IPS-11a (cell line): ENCODE data around the gene ARHGAP23.
"Not testable (repeated sequence)": the region's sequence is repeated elsewhere in the genome, so short reads cannot be mapped to it uniquely, and the experiment has no call there.

Experiments used
- H3K4me3 ChIP-seq: one replicate; pipeline ENCODE4 v1.5.1; 2013; ENCODE audit warnings: low read depth, low read length, control low read depth

The ARHGAP23 gene

DNA sequence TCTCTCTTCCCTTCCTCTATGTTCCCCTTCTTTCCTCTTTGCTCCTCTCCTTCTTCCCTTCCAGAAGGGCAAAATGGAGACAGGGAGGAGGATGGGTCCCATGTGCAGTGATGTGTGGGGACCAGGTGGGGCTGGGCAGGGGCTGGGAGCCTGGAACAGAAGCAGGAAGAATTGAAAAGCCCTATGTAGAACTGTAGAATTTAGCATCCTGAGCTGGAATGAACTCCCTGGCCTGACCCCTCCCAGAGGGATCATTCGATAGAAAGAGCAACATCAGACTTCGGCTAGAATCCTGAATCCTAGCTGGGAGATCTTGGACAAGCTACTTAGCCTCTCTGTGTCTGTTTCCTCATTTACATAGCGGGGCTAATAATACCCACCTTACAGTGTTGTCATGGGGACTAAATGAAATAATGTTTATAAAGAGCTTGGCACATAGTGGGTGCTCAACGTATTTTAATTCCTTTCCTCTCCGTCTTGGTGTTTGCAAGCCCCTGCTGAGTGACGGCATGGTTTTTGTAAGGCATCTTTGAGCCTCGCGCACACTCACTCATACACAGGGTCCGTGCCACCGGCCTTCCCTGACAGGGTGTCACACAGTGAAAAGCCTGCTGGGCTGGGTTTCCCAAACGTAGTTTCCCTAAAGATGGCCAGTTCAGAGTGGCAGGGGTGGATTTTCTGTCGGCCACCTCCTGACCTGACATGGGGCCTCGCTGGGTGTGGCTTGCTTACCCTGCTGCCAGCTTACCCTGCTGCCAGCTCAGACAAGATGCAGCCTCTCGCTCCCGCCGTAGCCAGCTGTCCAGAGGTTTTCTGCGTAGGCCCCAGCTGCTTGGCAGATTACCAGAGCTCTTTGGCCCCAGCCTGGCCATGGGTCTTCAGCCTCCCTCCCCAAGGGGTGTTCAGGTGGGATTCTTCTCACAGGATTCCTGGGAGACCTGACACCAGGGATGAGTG lies 6.1 kb upstream of the ARHGAP23 start:
- no peak overlapping the region for H3K4me3 ChIP-seq

- H3K4me3 ChIP-seq, result no peak overlapping the region
Measured at GRCh38 chr17:38424297-38424972, 3.8 kb upstream of the ARHGAP23 start.

GRCh38 chr17:38425031-38425430 lies 3.2 kb upstream of the ARHGAP23 start:
- no peak overlapping the region for H3K4me3 ChIP-seq

- no peak overlapping the region for H3K4me3 ChIP-seq
Measured at GRCh38 chr17:38425744-38426143, 2.5 kb upstream of the ARHGAP23 start.

GRCh38 chr17:38426441-38426840 lies 1.8 kb upstream of the ARHGAP23 start:
- H3K4me3 ChIP-seq, result no peak overlapping the region

- H3K4me3 ChIP-seq, result peak overlapping the region; percentile 31
Measured at GRCh38 chr17:38427160-38427949, 909 bp upstream of the ARHGAP23 start.

DNA sequence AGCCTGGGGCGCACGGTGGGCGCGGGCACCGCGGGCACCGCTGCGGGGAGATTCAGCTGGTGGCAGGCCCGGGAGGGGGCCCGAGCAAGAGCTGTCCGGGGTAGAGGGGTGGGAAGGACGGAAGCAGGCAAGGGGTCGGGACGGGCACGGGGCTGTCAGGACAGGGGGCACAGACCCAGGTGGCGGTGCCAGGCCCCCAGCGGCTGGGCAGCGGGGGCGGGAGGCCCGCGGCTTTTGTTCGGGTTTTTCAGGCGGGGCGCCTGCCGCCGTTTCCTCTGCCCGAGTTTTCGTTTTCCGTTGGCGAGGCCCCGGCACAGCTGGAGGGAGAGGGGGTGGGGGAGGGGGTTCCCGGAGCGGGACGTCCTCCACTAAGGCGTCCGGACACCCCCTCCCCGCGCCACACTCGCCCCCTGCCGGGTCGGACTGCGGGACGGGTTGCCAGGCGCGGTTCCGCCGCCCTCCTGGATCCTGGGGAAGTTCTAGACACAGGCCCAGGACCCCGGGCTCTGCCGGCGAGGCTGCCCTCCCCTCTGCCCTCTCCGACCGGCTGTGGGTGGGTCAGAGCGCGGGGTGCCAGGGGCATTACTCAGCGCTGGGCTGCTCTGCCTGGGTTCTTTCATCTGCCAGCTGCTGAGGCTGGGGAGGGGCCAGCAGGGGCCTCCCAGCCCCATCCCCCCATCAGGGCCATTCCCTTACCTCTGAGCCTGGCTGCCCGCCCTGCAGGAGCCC lies 543 bp downstream of the ARHGAP23 start:
- peak overlapping the region; percentile 63 for H3K4me3 ChIP-seq

GRCh38 chr17:38429476-38430100 lies 1.3 kb downstream of the ARHGAP23 start:
- H3K4me3 ChIP-seq, result peak overlapping the region; percentile 63

- H3K4me3 ChIP-seq, result no peak overlapping the region
Measured at GRCh38 chr17:38430316-38430715, 2.1 kb downstream of the ARHGAP23 start.

DNA sequence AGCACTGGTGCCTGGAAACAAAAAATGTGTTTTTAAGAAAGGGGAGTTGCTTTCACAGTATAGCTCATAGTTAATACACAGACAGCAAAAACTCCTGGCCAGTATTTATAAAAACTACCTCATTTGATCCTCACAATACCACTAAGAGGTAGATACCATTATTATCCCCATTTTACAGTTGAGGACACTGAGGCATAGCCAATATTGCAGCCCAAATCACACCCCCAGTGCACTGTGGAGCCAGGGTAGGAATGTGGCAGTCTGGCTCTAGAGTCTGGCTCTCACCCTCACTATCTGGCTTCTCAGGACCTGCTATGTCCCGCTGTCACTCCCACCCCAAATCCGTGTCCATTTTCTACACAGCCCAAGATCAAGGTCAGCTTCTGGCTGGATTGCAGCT lies 2.6 kb downstream of the ARHGAP23 start:
- H3K4me3 ChIP-seq, result no peak overlapping the region

DNA sequence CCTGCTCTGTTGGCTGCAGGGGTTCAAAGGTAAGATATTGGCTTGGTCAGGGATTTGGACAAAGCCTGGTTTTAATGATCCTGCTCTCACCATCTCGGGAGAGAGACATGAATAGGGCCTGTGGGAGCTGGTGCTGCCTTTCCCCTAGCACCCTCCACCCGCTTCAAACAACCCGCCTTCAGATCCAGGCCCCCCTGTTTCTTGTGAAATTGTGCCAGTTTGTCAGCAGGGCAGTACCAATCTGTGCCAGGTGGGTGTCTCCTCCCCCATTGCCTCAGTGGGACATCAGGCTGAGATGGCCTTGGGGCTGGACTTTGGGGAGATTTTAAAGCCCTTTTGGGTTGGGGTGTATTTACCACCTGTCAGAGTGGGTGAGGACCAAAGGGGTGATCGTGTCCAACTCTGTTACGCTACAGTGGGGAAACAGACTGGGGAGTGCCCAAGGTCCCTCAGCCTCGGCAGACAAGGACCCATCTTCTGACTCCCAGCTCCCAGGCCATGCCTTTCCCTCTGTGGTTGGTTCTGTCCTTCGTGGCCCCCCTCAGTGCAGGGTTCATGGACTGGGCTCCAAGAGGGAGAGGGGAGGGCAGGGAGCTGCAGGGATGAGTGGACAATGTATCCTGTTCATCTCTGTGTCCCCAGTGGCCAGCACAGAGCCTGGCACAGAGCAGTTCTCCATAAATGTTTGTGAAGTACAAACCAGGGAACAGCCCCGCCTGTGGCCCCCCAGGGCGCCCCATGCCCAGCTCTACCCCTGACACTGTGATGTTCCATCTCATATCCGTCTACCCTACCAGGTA lies 3.3 kb downstream of the ARHGAP23 start:
- H3K4me3 ChIP-seq, result no peak overlapping the region

DNA sequence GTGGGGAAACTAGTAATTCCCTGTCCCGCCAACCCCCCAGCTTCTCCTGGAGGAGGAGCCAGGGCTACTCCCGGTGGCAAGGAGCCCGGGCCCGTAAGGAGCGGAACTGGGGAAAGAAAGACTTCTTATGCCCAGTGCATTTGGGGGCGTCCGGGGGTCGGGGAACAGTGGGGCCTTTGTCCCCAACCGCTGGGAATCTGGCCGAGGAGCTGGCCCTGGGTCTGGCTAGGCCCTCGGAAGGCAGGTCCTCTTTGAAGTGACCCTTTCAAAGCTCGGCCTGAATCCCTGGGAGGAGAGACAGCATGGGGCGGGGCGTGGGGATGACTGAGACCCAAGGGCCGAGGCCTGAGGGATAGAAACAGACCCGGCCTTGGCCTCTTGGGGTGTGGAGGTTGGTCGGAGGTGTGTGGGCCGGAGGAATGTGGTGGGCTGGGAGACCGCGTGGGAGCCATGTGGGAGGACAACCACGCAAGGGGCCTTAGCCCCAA lies 6.0 kb downstream of the ARHGAP23 start:
- no peak overlapping the region for H3K4me3 ChIP-seq

- H3K4me3 ChIP-seq, result no peak overlapping the region
Measured at GRCh38 chr17:38435795-38436194, 7.5 kb downstream of the ARHGAP23 start.

DNA sequence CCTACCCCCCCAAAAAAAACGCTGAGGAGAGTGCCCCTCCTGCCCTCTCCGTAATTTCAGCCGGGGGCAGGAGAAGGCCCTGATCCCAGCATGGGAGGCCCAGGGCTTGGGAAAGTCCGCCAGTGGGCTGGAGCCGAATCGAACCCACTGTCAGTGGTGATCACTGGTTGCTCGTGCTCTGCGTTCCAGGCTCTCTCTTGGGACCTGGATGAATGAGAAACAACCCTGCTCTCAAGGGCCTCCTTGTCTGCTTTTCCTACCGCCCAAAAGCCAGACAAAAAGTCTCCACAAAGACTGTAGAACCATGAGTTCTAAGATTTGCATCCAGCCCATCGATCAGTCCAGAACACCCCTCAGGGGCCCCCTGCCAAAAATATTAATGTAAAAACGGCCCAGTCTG lies 8.1 kb downstream of the ARHGAP23 start:
- no peak overlapping the region for H3K4me3 ChIP-seq

GRCh38 chr17:38437313-38437712 lies 9.0 kb downstream of the ARHGAP23 start:
- H3K4me3 ChIP-seq, result not testable (repeated sequence)

- no peak overlapping the region for H3K4me3 ChIP-seq
Measured at GRCh38 chr17:38439436-38439835, 11.2 kb downstream of the ARHGAP23 start.

- H3K4me3 ChIP-seq, result no peak overlapping the region
Measured at GRCh38 chr17:38440614-38441397, 12.5 kb downstream of the ARHGAP23 start.

- H3K4me3 ChIP-seq, result no peak overlapping the region
Measured at GRCh38 chr17:38441429-38442061, 13.3 kb downstream of the ARHGAP23 start.
